HEK293T (cell line): Measurements from ENCODE around the gene CXXC5.
"Not testable (repeated sequence)": the region's sequence is repeated elsewhere in the genome, so short reads cannot be mapped to it uniquely, and the experiment has no call there.

ENCODE experiments used
- FOXK2 ChIP-seq: fragments of 450-650 bp; IDR thresholded peaks from 2 replicates; pipeline ENCODE4 v1.6.1; 2016; ENCODE audit warnings: mild to moderate bottlenecking
- LEF1 ChIP-seq: fragments of 450-650 bp; IDR thresholded peaks from 2 replicates; pipeline ENCODE4 v1.6.1; 2017; ENCODE audit warnings: mild to moderate bottlenecking, borderline replicate concordance
- SP1 ChIP-seq: fragments of 450-650 bp; IDR thresholded peaks from 2 replicates; pipeline ENCODE4 v1.6.1; 2017
- SUZ12 ChIP-seq: fragments of 450-650 bp; IDR thresholded peaks from 2 replicates; pipeline ENCODE4 v1.6.1; 2016; ENCODE audit warnings: mild to moderate bottlenecking

GRCh38 chr5:139713898-139714297 lies 65.7 kb downstream of the CXXC5 start:
- TF ChIP-seq SUZ12, SP1, FOXK2, LEF1: not testable (repeated sequence)
